NAMALWA (cell line): ENCODE results near the gene SEPSECS.

Source experiments
- DNase-seq: peaks from one replicate; pipeline ENCODE4 v3.0.0-alpha.2; 2015; ENCODE audit warnings: low spot score

SEPSECS gene

DNA sequence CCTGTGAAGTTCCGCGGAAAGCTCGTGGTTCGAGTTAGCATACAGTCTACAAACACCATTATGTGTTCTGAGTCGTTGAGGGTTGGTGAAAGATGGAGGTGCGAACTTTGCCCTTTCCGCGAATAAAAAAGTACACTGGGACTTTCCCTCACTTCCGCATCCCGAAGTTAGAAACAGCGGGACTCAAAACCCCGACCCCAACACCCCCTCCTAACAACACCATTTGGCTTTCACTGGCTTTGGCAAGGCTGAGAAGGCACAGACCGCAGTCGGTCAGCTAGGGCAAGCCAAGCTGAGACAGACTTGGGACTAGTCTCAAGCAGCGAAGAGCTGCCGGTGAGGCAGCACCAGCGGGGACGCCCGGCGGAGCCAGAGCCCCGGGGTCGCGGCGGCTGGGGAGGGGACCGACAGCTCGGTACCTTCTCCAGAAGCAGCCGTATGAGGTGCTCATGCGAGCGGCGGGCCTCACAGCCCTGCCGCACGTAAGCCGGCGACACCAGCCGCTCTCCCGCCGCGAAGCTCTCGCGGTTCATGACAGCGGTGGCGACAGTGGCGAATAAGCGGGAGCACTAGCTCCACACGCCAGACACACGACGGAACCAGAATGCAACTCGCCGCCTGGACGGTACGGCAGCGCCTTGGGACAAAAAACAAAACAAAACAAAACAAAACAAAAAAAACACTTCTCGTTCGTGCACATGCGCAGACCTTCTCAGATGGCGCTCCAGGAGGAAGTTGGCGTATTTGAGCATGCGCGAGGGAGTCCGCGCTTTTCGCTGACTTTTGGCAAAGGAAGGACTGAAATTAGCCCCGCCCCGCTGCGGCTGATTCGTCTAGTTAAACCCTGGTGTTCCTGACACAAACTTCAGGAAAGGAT is at the start of gene SEPSECS:
TSS of gene SEPSECS (minus strand) at position 613 of the 877 bp plus-strand sequence. CDS start at position 533, 80 bp downstream.
- peak; percentile 98 for DNase-seq

DNA sequence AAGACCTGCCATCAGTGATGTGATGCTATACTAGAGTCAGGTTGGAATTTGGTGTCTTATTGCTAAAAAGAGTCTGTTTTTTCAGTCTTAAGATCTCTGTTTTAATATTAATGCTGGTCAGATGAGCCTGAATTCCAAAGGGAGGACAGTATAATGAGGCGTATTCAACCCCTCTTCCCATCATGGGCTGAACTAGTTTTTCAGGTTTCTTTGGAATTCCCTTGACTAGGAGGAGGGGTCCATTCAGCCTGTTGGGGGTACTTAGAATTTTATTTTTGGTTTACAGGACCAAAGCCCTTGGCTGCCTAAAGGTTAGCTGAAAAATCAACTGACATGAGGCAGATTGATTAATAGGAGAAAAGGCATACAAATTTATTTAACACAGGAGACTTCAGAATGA is 49.5 kb upstream of the SEPSECS start:
- DNase-seq = no peak

DNA sequence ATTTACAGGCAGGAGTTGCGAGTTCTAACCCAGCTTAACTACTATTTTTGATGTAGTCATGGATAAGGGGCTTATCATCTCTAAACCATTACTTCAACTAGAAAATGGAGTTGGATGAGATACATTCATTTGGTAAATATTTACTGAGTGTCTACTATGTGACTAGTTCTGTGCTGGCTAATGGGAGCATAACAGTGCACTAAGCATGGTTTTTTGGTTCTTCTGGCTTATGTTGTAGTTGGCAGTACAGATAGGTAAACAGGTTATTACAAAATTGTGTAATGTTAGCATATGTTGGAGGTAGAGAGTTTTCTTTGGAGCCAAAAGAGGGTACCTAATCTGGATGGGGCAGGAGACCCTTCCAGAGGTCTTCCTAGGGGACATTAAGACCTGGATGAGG is 47.7 kb upstream of the SEPSECS start:
- no peak for DNase-seq

DNA sequence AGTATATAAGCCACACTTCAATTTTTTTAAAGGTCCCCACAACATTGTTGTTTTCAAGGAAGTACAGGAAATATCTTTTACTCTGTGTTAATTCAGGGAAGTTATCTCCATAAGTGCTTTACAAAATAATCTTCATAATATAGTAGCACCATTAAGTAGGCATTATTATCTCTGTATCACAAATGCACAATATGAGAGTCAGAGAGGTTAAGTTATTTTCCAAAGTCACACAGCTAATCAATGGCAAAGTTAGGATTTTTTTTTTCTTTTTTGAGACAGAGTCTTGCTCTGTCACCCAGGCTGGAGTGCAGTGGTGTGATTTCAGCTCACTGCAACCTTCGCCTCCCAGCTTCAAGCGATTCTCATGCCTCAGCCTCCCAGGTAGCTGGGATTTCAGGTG is 38.5 kb upstream of the SEPSECS start:
- DNase-seq = no peak

DNA sequence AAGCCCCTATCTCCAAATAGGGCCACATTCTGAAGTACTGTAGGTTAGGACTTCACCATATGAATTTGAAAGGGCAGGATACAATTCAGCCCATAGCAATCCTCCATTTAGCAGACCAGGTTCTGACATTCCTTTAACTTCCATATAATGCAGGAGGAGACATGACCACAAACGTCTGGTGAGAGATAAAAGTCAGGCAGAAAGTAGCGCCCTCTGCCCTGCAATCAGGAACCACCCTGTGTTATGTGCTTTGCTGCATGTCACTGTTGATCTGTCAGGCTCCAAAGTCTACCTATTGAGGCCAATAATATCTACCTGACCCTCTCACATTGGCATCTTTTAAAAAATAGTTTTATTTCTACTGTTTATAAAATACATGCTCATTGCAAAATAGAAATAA is 30.2 kb upstream of the SEPSECS start:
- DNase-seq = no peak

DNA sequence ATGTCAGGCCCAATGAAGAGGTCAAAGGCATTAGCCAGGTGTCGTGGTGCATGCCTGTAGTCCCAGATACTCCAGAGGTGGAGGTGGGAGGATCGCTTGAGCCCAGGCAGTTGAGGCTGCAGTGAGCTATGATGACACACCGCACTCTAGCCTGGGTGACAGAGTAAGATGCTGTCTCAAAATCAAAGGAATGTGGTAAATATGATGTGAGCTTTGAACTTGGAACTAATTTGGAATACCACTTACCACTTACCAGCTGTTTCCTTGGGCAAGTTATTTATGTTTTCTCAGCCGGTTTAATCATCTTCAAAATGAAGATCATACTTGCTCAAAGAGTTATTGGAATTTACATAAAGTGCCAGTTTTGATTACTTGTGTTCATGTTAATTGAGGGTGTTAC is 23.8 kb upstream of the SEPSECS start:
- no peak for DNase-seq

DNA sequence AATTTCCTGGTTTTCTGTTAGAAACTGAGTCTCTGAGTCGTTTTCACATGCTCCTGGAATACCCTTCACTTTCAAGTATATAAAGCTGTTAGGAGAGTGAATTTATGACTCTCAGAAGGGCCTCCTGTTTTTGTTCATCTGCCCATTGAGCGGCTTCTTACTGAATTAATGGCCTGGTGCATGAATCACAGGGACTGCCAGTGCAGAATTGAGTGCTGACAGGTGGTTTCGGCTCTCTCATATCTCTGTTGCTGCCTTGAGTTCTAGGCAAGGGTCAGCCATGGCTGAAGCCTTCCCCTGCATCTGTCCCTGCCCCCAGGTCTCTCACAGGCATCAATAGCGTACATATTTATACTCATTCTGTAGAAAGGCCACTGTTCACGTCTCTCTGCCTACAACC is 22.7 kb upstream of the SEPSECS start:
- no peak for DNase-seq

DNA sequence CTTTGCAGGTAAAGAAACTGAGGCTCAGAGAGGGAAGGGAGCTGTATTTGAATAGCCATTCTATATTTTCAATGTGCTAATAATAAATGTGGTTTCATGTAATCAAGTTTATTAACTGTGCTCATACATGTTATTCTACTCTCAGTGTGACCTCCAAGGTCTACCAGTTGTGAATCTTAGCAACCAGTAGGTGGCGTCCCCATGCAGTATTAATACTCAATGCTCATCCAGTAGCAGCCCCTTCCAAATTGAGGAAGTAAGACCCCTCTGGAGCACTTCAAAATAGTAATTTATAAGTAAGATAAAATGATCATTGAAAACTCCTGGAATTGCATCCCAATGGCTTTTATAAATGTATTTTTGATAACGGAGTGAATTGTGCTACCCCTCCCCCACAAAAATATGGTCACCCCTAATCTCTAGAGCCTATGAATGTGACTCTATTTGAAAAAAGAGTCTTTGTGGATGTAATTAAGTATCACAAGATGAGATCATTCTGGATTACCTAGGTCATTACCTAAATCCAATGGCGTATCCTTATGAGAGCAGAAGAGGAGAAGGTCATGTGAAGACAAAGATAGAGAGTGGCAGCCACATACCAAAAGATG is 20.4 kb upstream of the SEPSECS start:
- peak; percentile 86 for DNase-seq

DNA sequence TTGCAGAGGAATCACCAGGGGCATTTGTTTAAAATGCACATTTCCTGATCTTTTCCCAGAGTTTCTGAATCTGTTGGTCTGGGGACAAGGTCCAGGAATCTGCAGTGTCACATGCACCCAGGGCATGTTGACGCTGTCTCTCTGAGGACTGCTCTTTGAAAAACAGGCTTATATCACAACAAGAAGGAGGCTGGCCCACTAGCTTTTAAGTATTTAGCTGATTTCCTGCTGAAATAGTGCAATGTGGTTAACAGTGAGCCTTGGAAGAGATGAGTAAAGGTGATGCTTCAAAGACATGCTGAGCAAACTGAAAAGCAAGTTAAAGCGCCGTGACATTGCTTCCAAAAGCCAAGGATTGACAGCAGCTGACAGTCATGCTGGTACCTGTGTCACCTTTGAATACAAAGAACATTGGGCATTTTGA is 18.6 kb upstream of the SEPSECS start:
- DNase-seq = no peak

DNA sequence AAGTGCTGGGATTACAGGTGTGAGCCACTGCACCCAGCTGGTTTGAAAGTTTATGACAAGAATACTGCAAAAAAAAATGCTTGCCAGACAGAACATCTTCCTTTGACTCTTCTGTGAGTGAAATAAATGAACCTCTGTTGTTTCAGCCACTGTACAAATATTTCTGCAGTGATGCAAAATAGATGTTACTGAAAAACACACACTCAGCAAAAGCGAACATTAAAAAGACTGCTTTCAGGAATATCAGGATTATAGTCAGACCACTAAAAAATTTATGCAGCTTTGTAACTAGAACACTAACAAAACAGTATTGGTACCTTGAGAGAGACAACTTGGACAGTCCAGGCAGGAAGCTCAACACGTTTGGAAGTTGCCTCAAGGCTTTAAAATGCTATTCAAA is 16.9 kb upstream of the SEPSECS start:
- no peak for DNase-seq

DNA sequence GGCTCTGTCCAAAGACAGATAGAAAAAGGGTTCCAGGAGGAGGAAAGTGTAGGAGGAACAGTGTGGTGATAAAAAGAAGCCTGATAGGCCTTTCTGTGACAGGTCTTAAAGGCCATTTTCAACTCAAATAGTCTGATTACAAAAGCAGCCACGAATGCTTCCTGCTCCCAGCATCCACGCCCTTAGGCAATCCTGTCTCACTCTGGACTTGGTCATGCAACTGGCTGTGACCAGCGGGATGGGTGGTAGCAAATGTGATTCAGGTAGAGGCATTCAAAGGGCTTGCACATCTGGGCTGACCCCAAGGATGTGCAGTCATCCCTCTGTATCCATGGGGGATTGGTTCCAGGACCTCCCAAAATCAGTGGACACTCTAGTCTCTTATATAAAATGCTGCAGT is 14.4 kb upstream of the SEPSECS start:
- DNase-seq = no peak

DNA sequence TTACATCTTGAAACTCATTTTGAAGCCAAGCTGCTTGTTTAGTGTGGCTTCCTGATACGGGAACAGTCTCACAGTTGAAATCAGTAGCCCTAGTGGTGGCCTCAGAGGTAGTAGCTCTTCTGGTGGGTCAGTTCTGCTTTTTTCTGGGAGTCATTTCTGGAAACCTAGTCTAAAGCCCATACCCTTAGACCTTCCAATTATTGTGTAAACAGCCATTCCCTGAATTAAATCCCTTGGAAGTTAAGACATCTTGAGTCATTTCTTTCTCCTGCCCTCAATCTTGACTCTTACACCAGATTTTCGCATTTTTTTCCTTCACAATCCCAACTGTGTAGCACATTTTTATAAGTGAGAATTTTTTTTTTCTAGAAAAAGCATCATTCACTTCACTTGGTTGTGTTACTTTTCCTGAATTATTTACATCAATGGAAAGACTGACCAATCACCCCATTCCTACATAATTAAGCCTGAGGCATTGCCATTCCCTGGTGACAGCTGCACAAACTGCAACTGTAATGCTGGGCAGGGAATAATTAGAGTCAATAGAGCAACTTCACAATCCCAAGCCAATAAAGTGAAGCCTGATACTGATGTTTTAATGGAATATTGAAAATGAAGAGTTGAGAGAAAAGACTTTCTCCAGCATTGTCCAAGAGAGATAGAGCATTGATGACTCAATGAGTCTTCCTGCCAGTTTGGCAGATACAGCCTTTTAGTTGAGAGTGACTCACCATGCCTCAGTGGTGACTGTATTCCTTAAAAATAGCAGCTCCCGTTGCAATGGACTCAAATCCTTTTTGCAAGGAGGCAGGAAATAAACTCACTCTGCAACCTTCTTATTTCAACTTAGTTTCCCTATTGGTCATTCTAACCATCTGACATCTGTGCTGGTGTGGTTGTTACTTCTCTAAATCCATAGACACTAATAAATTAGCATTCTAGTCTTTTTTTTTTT is 13.0 kb upstream of the SEPSECS start:
- no peak for DNase-seq

DNA sequence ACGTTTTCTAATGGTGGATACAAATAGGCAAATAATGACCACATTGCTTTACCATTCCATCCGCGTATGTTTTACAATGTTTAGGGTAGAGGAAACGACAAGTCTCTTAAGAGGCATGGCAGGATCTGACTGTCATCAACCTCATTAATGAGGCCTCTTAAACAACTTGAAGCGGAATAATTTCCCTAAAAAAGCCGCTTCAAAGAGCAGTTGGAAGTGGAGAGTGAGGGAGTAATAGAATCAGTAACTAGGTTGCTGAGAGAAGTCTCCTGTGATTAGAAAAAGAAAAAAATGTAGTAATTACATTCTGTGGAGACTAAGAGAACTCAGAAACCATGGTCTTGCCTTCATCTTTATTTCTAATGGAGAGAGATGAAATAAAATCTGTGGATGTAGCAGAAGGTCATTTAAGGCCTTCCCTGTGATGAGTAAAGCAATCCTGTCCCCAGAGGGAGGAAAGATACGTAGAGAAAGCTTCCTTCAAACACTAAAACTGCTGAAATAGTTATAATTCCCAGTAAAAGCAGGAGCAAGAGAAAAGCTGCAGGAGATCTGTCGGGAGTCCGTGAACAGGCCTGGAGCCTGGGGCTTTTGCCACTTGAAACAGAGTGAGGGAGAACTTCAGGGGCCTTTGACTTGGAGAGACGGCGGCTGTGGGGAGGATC is 11.1 kb upstream of the SEPSECS start:
- DNase-seq = no peak

DNA sequence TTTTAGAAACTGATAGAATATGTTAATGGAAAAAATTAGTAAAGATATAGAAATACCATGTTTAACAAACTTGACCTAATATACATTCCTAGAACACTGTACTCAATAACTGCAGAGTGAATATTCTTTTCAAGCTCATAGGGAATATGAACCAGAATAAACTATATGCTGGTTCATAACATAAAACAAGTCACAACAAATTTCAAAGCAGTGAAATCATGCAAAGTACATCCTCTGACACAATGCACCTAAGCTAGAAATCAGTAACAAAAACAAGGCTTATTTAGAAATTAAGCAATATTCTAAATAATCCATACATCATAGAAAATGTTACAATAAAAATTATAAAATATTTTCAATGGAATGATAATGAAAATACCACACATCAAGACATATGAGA is 9.2 kb upstream of the SEPSECS start:
- DNase-seq = no peak

DNA sequence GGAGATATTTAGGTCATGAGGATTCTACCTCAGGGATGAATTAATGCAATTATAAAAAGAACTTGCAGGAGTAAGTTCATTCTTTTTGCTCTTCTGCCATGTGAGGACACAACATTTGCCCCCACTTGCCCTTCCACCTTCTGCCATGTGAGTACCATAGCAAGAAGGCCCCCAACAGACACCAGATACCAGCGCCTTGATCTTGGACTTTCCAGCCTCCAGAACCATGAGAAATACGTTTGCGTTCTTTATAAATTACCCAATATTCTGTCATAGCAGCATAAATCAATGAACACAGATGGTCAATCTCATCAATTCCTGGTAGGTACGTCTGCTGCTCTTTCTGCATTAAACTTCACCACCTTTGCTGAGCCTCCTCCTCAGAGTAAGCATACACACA is 5.7 kb upstream of the SEPSECS start:
- no peak for DNase-seq

DNA sequence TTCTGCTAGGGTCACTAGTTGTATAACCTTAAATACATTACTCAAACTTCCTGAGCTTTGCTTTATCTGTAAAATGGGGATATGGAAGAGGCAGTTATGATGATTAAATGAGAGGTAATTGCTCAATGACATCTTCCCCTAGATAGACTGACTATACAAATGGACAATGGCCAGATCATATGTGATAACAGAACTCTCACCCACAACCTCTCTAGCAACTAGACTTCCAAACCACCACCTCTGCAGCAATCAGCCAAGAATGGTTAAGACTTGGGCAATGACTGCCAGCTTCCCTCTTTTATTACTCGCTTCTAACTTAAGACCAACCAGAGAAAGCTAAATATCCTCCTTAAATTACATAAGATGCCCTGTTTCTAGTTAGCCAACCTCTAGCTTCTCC is 2.9 kb upstream of the SEPSECS start:
- no peak for DNase-seq

DNA sequence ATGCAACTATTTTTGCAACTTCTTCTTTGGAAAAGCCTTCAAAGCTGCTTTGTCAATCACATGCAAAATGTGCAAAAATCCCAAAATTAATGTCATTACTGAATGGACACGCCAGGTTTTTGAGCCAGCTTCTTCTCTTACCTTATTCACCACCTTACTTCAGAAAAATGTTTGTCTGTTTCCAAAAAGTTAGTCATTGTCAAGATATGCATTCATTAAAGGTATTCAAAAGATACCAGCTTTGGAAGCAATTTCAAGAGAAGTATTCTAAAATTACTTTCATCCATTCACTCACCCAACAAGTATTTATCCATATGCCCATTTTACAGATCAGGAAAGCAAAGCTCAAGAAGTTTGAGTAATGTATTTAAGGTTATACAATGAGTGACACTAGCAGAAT is 2.3 kb upstream of the SEPSECS start:
- DNase-seq = no peak

DNA sequence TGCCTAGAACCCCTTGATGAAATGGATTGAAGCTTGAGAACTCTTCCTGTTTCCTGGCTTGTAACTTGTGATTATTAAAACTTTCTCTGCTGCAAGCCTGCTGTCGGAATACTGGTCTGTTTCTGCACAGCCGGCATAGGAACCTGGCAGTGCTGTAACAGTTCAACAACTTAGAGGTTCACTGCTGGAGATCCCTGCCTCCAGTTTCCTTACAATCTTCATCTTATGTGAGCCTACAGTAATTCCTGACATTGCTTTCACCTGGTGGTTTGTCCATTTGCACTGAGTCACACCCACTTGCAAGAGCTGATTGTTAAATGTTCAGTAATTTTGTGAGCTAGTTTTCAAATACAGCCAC is 1.3 kb upstream of the SEPSECS start:
- no peak for DNase-seq

DNA sequence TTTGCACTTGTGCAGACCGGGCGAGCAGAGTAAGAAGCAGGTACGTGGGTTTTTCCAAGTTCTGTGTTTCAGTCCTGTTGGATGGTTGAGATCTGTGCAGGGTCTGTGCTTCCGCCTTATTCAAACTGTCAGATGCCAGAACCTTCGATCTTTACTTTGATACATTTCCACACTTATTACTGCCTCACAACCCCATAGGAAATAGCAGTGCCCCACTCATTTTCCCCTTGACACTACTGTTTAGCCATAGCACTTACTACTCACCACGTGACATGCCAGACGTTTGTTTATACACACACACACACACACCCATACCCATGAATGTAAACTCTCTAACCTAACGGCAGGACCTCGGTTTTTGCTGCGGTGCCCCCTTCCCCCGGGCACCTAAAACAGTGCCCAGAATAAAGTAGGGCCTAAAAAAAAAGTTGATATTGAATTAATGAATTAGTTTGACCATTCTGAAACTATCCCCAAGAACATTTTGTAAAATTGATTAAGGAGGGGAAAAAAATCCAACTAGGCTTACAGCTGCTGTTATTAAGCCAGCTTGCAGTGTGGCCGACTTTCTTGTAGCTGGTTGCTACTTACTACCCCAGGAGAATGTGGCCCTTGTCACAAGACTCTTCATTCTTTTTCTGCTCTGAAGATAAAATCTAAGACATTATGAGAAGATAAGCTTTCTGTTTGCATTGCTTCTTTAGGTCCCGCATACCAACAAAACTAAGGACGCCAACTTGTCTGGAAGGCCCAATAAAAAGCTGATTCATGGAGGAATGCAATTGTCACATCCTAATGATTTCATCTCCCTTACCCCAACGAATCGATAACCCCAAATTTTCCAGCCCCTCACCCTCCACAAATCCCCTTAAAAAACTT is 704 bp upstream of the SEPSECS start:
- DNase-seq = no peak

DNA sequence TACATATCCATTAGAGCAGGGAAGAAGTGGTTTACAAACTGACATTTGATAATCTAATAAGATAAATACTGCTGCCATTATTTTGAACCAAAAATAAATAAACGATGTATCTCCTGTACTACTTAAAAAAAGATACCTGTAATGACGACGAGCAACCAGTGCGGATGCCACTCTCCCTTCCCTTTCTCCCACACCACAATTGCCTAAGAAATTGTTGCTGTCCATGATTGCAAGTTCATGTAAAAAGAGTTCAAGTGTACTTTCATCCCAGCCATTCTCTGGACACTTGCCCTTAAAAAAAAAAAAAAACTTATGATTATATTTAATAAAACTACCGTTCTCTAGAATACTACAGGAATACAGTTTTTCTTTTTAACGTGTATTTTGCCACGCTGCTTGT is 1.4 kb downstream of the SEPSECS start:
- DNase-seq = no peak

DNA sequence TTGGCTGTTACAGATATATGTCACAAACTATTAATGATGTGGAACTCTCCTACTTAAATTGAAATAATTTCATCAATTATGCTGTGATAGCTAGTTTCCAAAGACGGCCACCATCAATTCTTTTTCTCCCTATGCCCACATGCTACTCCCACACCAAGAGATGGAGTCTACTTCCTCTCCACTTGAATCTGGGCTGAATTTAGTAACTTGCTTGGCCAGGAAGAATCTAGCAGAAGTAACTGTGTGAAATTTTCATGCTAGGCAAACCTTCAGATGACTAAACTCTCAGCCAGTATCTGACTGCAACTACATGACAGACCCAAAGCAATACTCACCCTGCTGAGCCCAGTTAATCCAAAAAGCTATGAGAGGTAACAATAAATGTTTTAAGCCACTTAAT is 3.2 kb downstream of the SEPSECS start:
- no peak for DNase-seq
